Progenitor cell of endocrine pancreas (in vitro differentiated cells): ENCODE results near the gene MED25. TPM values are rescaled to one million over a fixed set of nuclear protein-coding genes. Genes with fewer than 3 reads are reported as not detected.

Source experiments
- DNase-seq: peaks from one replicate; pipeline ENCODE4 v3.0.0; 2021; ENCODE audit warnings: low spot score; ENCODE audit not compliant: unreplicated experiment
- H3K27ac Mint-ChIP-seq: 2 replicates; pipeline ENCODE4 v1.8.0; 2021; ENCODE audit warnings: mild to moderate bottlenecking, moderate library complexity, mixed read lengths
- H3K27me3 Mint-ChIP-seq: 2 replicates; pipeline ENCODE4 v1.8.0; 2021; ENCODE audit warnings: mixed read lengths
- H3K36me3 Mint-ChIP-seq: 2 replicates; pipeline ENCODE4 v1.8.0; 2022; ENCODE audit warnings: mixed read lengths; ENCODE audit not compliant: insufficient read depth
- H3K4me1 Mint-ChIP-seq: 2 replicates; pipeline ENCODE4 v1.8.0; 2021; ENCODE audit warnings: low read depth, mixed read lengths
- H3K4me3 Mint-ChIP-seq: 2 replicates; pipeline ENCODE4 v1.8.0; 2021; ENCODE audit warnings: low read depth, mild to moderate bottlenecking, moderate library complexity, mixed read lengths
- H3K9me3 Mint-ChIP-seq: 2 replicates; pipeline ENCODE4 v1.8.0; 2021; ENCODE audit warnings: low read depth, mixed read lengths
- CTCF ChIP-seq: fragments of 200-600 bp; sonication (generic); IDR thresholded peaks from one replicate; pipeline ENCODE4 v1.5.0; 2021; ENCODE audit warnings: antibody characterized with exemption, mild to moderate bottlenecking; ENCODE audit not compliant: unreplicated experiment
- total RNA-seq: library from RNA; stranded (reverse); gene quantifications from 2 replicates; pipeline ENCODE4 v1.2.1, GENCODE V29; 2021

Gene MED25
- total RNA-seq, 1 donor from 2014 or later: 136 TPM

- Mint-ChIP-seq H3K27ac (no peak overlapping the region), H3K36me3 (no peaks in the 10 kb centered on the region), H3K27me3 (no peaks in the 10 kb centered on the region), H3K4me3 (no peak overlapping the region), H3K9me3 (no peaks in the 10 kb centered on the region), H3K4me1 (no peaks in the 10 kb centered on the region)
- TF ChIP-seq CTCF: no peak
- DNase-seq: no peak
These were observed 8.9 kb downstream of the MED25 start for GRCh38 chr19:49827034-49827433.

GRCh38 chr19:49829200-49829599, 11.1 kb downstream of the MED25 start:
- Mint-ChIP-seq H3K27me3 (no peaks in the 10 kb centered on the region), H3K9me3 (no peaks in the 10 kb centered on the region), H3K36me3 (peaks cover 6% of the 10 kb centered on the region), H3K27ac (no peak overlapping the region), H3K4me3 (no peak overlapping the region), H3K4me1 (no peaks in the 10 kb centered on the region)
- TF ChIP-seq CTCF: no peak
- DNase-seq: no peak

DNA sequence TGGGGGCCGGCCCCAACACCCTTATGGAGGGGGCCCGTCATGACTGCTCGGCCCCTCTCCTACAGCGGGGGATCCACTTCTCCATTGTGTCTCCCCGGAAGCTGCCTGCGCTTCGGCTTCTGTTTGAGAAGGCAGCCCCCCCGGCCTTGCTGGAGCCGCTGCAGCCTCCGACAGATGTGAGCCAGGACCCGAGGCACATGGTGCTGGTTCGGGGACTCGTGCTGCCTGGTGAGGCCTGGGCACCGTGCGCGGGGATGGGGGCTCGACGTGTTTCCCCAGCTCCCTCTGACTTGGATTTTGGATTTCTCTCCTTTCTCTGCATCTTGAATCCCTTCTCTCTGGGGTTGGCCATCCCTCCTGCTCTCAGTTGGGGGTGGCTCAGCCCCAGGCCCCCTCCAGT, 11.6 kb downstream of the MED25 start:
- Mint-ChIP-seq H3K9me3 (no peaks in the 10 kb centered on the region), H3K4me1 (no peaks in the 10 kb centered on the region), H3K27me3 (no peaks in the 10 kb centered on the region), H3K36me3 (peaks cover 8% of the 10 kb centered on the region), H3K27ac (no peak overlapping the region), H3K4me3 (no peak overlapping the region)
- no peak for TF ChIP-seq CTCF
- DNase-seq: no peak

DNA sequence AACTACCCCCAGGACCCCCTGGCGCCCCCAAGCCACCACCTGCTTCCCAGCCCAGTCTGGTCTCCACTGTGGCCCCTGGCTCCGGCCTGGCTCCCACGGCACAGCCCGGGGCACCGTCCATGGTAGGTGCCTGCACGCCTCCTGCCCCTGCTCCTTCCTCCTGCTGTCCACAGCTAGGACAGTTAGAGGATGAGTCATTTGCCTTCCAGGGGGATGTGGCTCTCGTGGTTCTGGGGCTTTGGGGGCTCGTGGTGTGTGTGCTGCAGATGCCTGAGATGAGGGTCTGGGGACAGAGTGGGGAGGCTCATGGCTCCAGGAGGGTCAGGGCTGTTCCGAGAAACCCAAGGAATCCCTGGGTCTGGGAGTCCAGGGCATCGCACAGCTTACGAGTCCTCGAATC, 12.7 kb downstream of the MED25 start:
- no peak for DNase-seq
- Mint-ChIP-seq H3K9me3 (no peaks in the 10 kb centered on the region), H3K4me3 (no peak overlapping the region), H3K4me1 (no peaks in the 10 kb centered on the region), H3K27ac (no peak overlapping the region), H3K27me3 (no peaks in the 10 kb centered on the region), H3K36me3 (peaks cover 10% of the 10 kb centered on the region)
- TF ChIP-seq CTCF: no peak

GRCh38 chr19:49831592-49831991, 13.5 kb downstream of the MED25 start:
- Mint-ChIP-seq H3K27me3 (no peaks in the 10 kb centered on the region), H3K36me3 (peaks cover 10% of the 10 kb centered on the region), H3K9me3 (no peaks in the 10 kb centered on the region), H3K4me1 (no peaks in the 10 kb centered on the region), H3K27ac (no peak overlapping the region), H3K4me3 (no peak overlapping the region)
- DNase-seq: no peak
- TF ChIP-seq CTCF: no peak
